SK-N-MC (cell line): ENCODE measurements around the gene GALNT5.

Experiments
- DNase-seq: peaks from one replicate; pipeline ENCODE4 v3.0.0-alpha.2; 2011; ENCODE audit warnings: low read depth, low spot score
- H3K27ac ChIP-seq: fragments of 200-600 bp; sonication (generic); 2 replicates; pipeline ENCODE4 v1.5.1; 2016; ENCODE audit warnings: mixed run types
- H3K36me3 ChIP-seq: fragments of 200-600 bp; sonication (generic); 2 replicates; pipeline ENCODE4 v1.6.1; 2017; ENCODE audit warnings: antibody characterized with exemption, low read length, mixed read lengths; ENCODE audit not compliant: insufficient read depth
- H3K4me3 ChIP-seq: fragments of 200-600 bp; sonication (generic); 2 replicates; pipeline ENCODE4 v1.5.1; 2016
- H3K9ac ChIP-seq: fragments of 200-600 bp; sonication (generic); 2 replicates; pipeline ENCODE4 v1.8.0; 2017; ENCODE audit warnings: mixed run types, mixed read lengths; ENCODE audit not compliant: insufficient read length
- H3K9me3 ChIP-seq: fragments of 200-600 bp; sonication (generic); 2 replicates; pipeline ENCODE4 v1.6.1; 2017; ENCODE audit warnings: low read depth, mild to moderate bottlenecking, antibody characterized with exemption, low read length, moderate library complexity, mixed read lengths
- EZH2 ChIP-seq: fragments of 200-600 bp; sonication (generic); IDR thresholded peaks from one replicate; pipeline ENCODE4 v1.6.1; 2017; ENCODE audit warnings: antibody characterized with exemption
- FOXP2 ChIP-seq: optimal IDR thresholded peaks from 2 replicates; pipeline ENCODE3; 2011; ENCODE audit warnings: mild to moderate bottlenecking, moderate library complexity; ENCODE audit not compliant: insufficient read depth; ENCODE audit errors: extremely low read length, control extremely low read depth
- POLR2AphosphoS5 ChIP-seq: IDR thresholded peaks from 2 replicates; pipeline ENCODE4 v1.6.1; 2012; ENCODE audit warnings: mild to moderate bottlenecking, low read depth, low read length, borderline replicate concordance

Gene GALNT5

GRCh38 chr2:157296490-157296889, 39.0 kb downstream of the GALNT5 start:
- TF ChIP-seq POLR2AphosphoS5 (no peak), FOXP2 (no peak), EZH2 (no peak)
- Histone ChIP-seq H3K9me3 (no peaks in the 10 kb centered on the region), H3K36me3 (no peaks in the 10 kb centered on the region), H3K9ac (no peak overlapping the region), H3K4me3 (no peak overlapping the region), H3K27ac (no peak overlapping the region)
- no peak for DNase-seq

GRCh38 chr2:157296958-157297357, 39.5 kb downstream of the GALNT5 start:
- no peak for DNase-seq
- no peaks in the 10 kb centered on the region for H3K9me3 ChIP-seq
- no peak overlapping the region for H3K4me3 ChIP-seq
- TF ChIP-seq FOXP2 (no peak), EZH2 (no peak)
- no peak overlapping the region for H3K9ac ChIP-seq
- no peaks in the 10 kb centered on the region for H3K36me3 ChIP-seq
- no peak overlapping the region for H3K27ac ChIP-seq

GRCh38 chr2:157301307-157301706, 43.8 kb downstream of the GALNT5 start:
- H3K4me3 ChIP-seq: no peak overlapping the region
- no peaks in the 10 kb centered on the region for H3K9me3 ChIP-seq
- DNase-seq: no peak
- no peak overlapping the region for H3K27ac ChIP-seq
- no peak for TF ChIP-seq EZH2
- H3K36me3 ChIP-seq: no peaks in the 10 kb centered on the region
- H3K9ac ChIP-seq: no peak overlapping the region

- Histone ChIP-seq H3K9me3 (no peaks in the 10 kb centered on the region), H3K9ac (no peak overlapping the region), H3K36me3 (no peaks in the 10 kb centered on the region), H3K4me3 (no peak overlapping the region), H3K27ac (no peak overlapping the region)
- TF ChIP-seq FOXP2 (no peak), POLR2AphosphoS5 (no peak), EZH2 (no peak)
- no peak for DNase-seq
These were observed 45.1 kb downstream of the GALNT5 start for GRCh38 chr2:157302492-157303099.

- Histone ChIP-seq H3K36me3 (no peaks in the 10 kb centered on the region), H3K27ac (no peak overlapping the region), H3K4me3 (no peak overlapping the region), H3K9me3 (no peaks in the 10 kb centered on the region), H3K9ac (no peak overlapping the region)
- DNase-seq: no peak
- TF ChIP-seq POLR2AphosphoS5: no peak
- TF ChIP-seq FOXP2: no peak
- TF ChIP-seq EZH2: no peak
These were observed 46.1 kb downstream of the GALNT5 start for GRCh38 chr2:157303612-157304011.

- Histone ChIP-seq H3K9me3 (no peaks in the 10 kb centered on the region), H3K27ac (no peak overlapping the region), H3K36me3 (no peaks in the 10 kb centered on the region), H3K4me3 (no peak overlapping the region), H3K9ac (no peak overlapping the region)
- no peak for DNase-seq
- TF ChIP-seq EZH2: no peak
- no peak for TF ChIP-seq FOXP2
- no peak for TF ChIP-seq POLR2AphosphoS5
These were observed 47.6 kb downstream of the GALNT5 start for GRCh38 chr2:157304811-157305722.

- H3K9me3 ChIP-seq: no peaks in the 10 kb centered on the region
These were observed 48.2 kb downstream of the GALNT5 start for GRCh38 chr2:157305723-157306110.

GRCh38 chr2:157307021-157307420, 49.5 kb downstream of the GALNT5 start:
- Histone ChIP-seq H3K9ac (no peak overlapping the region), H3K36me3 (no peaks in the 10 kb centered on the region), H3K27ac (no peak overlapping the region), H3K4me3 (no peak overlapping the region), H3K9me3 (no peaks in the 10 kb centered on the region)
- TF ChIP-seq POLR2AphosphoS5: no peak
- TF ChIP-seq FOXP2: no peak
- no peak for TF ChIP-seq EZH2
- DNase-seq: no peak

More at GRCh38 chr2:157305723-157306110, 48.2 kb downstream of the GALNT5 start:
- Histone ChIP-seq H3K27ac (no peak overlapping the region), H3K36me3 (no peaks in the 10 kb centered on the region), H3K4me3 (no peak overlapping the region), H3K9ac (no peak overlapping the region)
- TF ChIP-seq EZH2 (no peak), POLR2AphosphoS5 (no peak), FOXP2 (no peak)
- DNase-seq: no peak

GRCh38 chr2:157309878-157310277, 52.4 kb downstream of the GALNT5 start:
- Histone ChIP-seq H3K36me3 (no peaks in the 10 kb centered on the region), H3K27ac (no peak overlapping the region), H3K9ac (no peak overlapping the region), H3K4me3 (no peak overlapping the region), H3K9me3 (no peaks in the 10 kb centered on the region)
- no peak for DNase-seq
- TF ChIP-seq EZH2: no peak
